GM19468 (cell line): ENCODE results near the gene ZNF440.
"Not testable (repeated sequence)": the region's sequence is repeated elsewhere in the genome, so short reads cannot be mapped to it uniquely, and the experiment has no call there.

Experiments
- ATAC-seq: cut with Tn5 transposase; IDR thresholded peaks from one replicate; pipeline ENCODE4 v1.9.1; 2021; ENCODE audit warnings: mild to moderate bottlenecking, moderate library complexity, moderate number of reproducible peaks; ENCODE audit not compliant: unreplicated experiment; ENCODE audit errors: extremely low read depth

The ZNF440 gene

GRCh38 chr19:11814029-11814699 lies at the start of gene ZNF440:
TSS of gene ZNF440 (plus strand) at chr19:11814273. CDS start at chr19:11814448, 175 bp downstream.
- peak; percentile 96 for ATAC-seq

DNA sequence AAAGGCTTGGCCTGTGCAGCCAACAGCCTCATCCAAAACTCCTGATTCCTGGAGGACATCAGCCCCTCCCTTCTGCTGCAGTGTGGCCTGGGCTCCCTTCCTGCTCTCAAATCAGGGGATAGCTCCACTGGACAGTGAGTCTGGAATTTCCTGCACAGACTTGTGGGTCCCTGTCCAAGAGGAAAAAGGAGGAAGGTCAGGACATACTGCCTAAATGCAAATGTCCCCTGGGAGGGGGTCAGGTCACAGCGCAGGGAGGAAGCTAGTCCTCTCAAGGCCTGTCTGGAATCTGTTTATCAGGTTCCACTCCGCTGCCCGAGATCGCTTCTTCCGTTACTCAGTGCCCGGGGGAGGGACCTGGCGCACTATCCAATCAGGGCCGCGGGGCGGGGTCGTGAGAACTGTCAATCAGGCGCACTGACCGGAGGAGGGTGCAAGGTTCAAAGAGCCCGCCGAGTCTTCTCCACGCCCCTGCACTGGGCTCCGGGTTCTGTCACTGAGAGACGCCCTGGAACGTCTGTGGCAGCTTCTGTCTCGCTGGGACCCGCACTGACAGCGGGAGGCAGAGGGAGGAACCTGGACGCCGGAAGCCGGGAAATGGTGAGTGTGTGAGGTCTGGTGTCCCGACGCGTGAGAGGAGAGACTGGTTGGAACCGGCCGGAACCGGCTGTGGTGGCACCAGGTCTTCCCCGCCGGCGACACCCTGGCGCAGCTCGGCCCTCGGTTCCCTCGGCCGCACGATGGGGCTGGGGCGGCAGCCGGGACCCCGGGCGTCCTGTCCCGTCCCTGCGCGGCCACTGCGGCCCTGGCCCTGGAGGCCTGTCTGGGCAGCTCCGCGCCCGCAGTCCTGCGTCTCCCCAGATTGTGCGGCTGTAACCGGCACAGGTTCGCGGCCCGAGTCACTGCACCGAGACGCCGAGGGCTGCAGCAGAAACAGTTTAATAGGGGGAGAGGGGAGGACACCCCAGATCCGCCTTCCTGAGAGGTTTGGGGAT lies 47.2 kb upstream of the ZNF440 start, which contains the start of gene ZNF441:
ZNF441 (plus strand) TSS at position 404 of the 995 bp plus-strand sequence; CDS start at position 598, 194 bp downstream.
- ATAC-seq, result peak; percentile 89

GRCh38 chr19:11767633-11768133 lies 46.4 kb upstream of the ZNF440 start:
- no peak for ATAC-seq

DNA sequence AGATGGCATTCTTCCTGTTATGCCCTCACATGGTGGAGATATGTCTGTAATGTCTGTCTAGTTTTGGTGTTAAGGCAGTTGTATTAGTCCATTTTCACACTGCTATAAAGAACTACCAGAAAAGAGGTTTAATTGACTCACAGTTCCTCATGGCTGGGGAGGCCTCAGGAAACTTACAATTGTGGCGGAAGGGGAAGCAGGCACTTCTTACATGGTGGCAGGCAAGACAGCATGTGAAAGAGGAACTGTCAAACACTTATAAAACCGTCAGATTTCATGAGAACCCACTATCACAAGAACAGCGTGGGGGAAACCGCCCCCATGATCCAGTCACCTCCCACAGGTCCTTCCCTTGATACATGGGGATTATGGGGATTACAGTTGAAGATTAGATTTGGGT lies 44.1 kb upstream of the ZNF440 start:
- no peak for ATAC-seq

DNA sequence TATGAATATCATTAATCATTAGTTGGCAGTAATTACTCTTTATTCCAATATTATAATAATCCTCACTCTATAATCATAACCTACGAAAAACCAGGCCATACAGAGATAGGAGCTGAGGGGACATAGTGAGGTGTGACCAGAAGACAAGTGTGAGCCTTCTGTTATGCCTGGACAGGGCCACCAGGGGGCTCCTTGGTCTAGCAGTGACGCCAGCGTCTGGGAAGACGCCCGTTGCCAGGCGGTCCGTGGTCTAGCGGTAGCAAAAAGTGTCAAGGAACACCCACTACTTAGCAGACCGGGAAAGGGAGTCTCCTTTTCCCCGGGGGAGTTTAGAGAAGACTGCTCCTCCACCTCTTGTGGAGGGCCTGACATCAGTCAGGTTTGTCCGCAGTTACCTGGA lies 42.6 kb upstream of the ZNF440 start:
- ATAC-seq, result not testable (repeated sequence)

DNA sequence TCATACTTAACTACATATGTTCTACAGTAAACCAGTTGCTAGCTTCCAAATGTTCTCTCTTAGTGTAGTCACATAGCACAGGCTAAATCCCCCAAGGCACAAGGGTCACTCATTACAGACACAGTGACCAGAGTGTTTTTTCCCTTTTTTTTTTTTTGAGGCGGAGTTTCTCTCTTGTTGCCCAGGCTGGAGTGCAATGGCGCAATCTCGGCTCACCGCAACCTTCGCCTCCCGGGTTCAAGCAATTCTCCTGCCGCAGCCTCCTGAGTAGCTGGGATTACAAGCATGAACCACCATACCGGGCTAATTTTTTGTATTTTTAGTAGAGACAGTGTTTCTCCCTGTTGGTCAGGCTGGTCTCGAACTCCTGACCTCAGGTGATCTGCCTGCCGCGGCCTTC lies 37.4 kb upstream of the ZNF440 start:
- not testable (repeated sequence) for ATAC-seq

DNA sequence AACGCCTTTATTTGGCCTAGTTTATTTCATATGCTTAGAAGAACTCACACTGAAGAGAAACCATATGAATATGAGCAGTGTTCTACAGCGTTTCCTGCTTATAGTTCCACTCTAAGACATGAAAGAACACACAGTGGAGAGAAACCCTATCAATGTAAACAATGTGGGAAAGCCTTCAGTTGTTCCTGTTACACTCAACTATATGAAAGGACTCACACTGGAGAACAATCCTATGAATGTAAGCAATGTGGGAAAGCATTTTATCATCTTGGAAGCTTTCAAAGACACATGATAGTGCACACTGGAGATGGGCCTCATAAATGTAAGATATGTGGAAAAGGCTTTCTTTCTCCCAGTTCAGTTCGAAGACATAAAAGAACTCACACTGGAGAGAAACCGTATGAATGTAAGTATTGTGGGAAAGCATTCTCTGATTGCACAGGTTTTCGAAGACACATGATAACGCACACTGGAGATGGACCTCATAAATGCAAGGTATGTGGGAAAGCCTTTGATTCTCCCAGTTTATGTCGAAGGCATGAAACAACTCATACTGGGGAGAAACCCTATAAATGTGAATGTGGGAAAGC lies 33.5 kb upstream of the ZNF440 start:
- no peak for ATAC-seq

DNA sequence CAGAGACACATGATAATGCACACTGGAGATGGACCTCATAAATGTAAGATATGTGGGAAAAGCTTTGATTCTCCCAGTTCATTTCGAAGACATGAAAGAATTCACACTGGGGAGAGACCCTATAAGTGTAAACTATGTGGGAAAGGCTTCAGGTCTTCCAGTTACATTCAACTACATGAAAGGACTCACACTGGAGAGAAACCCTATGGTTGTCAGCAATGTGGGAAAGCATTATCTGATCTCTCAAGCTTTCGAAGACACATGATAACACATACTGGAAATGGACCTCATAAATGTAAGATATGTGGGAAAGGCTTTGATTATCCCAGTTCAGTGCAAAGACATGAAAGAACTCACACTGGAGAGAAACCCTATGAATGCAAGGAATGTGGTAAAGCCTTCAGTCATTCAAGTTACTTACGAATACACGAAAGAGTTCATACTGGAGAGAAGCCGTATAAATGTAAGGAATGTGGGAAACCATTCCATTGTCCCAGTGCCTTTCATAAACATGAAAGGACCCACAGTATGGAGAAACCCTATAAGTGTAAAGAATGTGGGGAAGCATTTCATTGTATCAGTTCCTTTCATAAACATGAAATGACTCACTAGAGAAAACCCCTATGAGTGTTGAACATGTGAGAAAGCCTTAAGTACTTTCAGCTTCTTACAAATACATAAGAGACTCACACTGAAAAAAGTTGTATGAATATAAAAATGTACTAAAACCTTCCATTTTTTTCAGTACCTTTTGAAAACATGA lies 32.6 kb upstream of the ZNF440 start:
- no peak for ATAC-seq

- no peak for ATAC-seq
These were observed 30.3 kb upstream of the ZNF440 start for GRCh38 chr19:11783767-11784166.

- no peak for ATAC-seq
These were observed 29.7 kb upstream of the ZNF440 start for GRCh38 chr19:11784356-11784755.

DNA sequence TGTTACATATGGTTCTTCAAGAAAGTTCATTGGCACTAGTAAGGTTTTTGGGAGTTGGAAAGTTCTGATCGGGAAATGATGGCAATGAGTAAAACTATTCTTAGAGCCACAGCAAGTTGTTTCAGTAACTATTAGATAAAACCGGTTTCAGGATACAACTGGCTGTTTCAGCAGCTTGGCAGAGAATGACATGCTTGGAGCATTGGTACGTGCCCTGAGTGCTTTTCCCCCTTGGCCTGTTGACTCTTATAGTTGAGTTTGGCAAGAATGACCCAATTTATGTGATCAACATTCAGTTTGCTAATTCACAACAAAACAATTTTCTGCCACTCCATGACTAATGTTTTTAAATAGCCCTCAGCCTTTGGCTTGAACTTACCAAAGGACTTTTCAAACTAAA lies 26.5 kb upstream of the ZNF440 start:
- ATAC-seq, result no peak

DNA sequence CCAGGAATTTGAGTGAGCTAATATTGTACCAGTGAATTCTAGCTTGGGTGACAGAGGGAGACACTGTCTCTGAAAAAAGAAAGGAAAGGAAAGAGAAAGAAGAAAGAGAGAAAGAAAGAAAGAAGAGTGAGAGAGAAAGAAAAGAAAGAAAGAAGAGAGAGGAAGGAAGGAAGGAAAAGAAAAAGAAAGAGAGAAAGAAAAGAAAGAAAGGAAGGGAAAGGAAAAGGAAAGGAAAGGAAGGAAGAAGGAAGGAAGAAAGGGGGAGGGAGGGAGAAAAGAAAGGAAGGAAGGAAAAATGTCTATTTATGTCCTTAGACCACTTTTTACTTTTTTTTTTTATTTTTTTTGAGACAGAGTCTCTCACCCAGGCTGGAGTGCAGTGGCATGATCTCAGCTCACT lies 21.1 kb upstream of the ZNF440 start:
- no peak for ATAC-seq

- no peak for ATAC-seq
These were observed 16.6 kb upstream of the ZNF440 start for GRCh38 chr19:11797491-11797890.

DNA sequence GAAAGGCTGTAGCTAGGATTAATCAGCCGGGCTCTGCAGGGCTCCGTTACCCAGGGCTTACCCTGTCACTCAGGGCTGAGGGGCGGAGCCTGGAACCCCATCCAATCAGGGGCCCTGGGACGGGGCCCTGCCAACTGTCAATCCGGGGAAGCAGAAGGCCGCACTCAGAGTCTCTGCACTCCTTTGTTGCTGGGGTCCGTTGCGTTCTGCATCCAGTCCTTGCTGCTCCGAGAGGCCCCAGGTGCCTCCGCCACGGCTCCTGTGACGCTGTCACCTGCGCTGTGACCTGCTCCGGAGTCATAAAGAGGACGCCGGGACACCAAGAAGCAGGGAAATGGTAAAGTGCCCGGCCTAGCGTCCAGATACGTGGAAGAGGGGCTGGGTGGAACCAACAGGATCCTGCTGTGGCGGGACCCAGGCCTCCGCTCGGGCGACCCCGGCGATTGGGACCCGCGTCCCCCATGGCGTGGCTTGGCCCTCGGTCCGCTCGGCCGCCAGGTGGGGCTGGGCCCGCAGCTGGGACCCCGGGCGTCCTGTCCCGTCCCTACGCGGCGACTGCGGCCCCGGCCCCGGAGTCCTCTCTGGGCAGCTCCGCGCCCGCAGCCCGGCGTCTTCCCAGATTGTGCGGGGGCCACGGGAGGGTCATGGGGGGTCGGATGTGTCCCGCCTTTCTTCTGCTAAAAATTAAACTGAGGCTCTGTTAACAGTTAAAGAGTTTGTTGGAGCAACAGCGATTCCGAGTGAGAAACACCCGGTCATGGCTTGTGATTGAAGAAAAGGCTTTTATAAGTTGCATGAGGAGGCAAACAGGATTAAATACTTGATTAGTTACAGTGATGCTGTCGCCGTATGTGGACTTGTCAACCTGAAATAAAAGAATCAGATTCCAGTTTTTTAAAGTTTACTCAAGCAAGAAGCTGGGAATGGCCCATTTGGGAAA lies 15.4 kb upstream of the ZNF440 start, which contains the start of gene ZNF491:
ZNF491 (plus strand) TSS at position 133 of the 940 bp plus-strand sequence. CDS start 7,431 bp downstream, outside the sequence.
- peak; percentile 54 for ATAC-seq

DNA sequence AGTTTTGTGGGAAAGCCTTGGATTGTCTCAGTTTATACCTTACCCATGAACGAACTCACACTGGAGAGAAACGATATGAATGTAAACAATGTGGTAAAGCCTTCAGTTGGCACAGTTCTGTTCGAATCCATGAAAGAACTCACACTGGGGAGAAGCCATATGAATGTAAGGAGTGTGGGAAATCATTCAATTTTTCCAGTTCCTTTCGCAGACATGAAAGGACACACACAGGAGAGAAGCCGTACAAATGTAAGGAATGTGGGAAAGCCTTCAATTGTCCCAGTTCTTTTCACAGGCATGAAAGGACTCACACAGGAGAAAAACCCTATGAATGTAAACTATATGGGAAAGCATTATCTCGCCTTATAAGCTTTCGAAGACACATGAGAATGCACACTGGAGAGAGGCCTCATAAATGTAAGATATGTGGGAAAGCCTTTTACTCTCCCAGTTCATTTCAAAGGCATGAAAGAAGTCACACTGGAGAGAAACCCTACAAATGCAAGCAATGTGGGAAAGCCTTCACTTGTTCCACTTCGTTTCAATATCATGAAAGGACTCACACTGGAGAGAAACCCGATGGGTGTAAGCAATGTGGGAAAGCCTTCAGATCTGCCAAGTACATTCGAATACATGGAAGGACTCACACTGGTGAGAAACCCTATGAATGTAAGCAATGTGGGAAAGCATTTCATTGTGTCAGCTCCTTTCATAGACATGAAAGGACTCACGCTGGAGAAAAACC lies 7.5 kb upstream of the ZNF440 start:
- ATAC-seq, result no peak

DNA sequence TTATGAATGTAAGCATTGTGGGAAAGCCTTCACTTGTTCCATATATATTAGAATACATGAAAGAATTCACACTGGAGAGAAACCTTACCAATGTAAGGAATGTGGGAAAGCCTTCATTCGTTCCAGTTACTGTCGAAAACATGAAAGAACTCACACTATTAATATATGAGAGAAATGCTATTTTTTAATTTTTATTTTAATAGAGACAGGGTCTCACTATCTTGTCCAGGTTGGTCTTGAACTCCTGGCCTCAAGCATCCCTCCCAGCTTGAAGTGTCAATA lies 7.0 kb upstream of the ZNF440 start:
- ATAC-seq, result no peak

DNA sequence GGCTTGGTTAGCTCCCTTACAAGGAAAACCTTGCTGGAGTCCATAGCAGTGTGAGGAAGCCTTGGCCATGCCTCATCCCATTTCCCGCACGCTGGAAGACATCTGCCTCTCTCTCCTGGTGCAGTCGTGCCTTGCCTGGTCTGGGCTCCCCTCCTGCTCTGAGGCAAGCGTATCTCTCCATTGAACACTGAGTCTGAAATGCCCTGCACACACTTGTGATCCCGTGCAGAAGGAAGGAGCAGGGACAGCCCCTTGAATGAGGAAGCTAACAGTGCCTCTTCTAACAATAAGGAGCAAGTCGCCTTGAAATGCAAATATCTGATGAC lies 407 bp upstream of the ZNF440 start:
- no peak for ATAC-seq

DNA sequence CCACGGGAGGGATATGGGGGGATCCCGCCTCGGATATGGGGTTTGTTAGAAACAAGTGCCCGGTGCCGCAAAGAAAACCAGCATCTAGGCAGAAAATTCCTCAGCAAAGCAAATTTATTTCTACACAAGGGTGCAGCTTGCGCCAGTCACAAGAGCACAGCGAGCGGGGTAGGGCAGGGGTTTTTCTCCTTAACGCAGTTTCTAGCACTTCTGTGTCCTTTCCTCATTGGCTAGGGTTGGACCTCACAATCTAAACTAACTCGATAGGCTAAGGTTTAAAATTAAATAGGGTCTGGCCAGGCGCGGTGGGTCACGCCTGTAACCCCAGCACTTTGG lies 595 bp downstream of the ZNF440 start:
- ATAC-seq, result no peak
